GM12891 (cell line): ENCODE measurements around the gene CTDSPL.

Experiments
- PAX5 ChIP-seq: IDR thresholded peaks from 2 replicates; pipeline ENCODE4 v1.6.1; 2011; ENCODE audit warnings: low read length, moderate library complexity, mild to moderate bottlenecking; ENCODE audit not compliant: insufficient read depth, severe bottlenecking
- POLR2A ChIP-seq: IDR thresholded peaks from 2 replicates; pipeline ENCODE4 v1.6.1; 2011; ENCODE audit warnings: low read depth, low read length, control low read depth
- POLR2AphosphoS5 ChIP-seq: IDR thresholded peaks from 2 replicates; pipeline ENCODE4 v1.6.1; 2011; ENCODE audit warnings: low read depth, low read length, control low read depth
- POU2F2 ChIP-seq: IDR thresholded peaks from 2 replicates; pipeline ENCODE4 v1.6.1; 2011; ENCODE audit warnings: low read depth, mild to moderate bottlenecking, control low read depth, low read length, moderate library complexity
- SPI1 ChIP-seq: IDR thresholded peaks from 2 replicates; pipeline ENCODE4 v1.6.1; 2011; ENCODE audit warnings: low read depth, low read length, control low read depth
- TAF1 ChIP-seq: IDR thresholded peaks from 2 replicates; pipeline ENCODE4 v1.6.1; 2011; ENCODE audit warnings: low read depth, low read length, control low read depth

DNA sequence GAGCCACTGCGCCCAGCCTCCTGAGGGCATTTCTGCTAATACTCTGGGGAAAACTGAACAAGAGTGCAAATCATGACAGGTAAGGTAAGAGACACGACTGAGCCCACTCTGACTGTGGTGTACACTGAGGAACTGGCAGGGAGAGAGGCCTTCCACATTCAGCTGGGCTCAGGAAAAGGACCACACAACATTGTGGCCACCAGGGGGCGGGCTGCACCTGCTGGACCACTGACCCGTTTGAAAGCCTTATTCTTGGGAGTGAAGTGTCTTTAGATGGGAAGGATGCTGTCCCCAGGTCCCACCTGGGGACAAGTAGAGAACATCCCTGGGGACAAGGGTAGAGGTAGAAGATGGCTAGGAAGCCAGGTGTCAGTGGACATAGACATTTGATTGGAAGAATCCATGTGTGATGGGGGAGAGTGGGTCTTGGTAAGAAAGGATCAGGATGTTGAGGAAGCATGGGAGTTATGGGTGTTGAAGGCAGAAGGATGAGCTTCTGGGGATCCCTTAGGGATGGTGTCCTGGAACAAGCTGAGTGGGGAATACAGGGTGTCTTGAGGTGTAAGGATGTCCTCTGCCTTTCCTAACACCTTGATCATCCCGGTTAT is 6.2 kb upstream of the CTDSPL start:
- TF ChIP-seq TAF1, result no peak
- no peak for TF ChIP-seq POLR2A
- no peak for TF ChIP-seq POLR2AphosphoS5
- no peak for TF ChIP-seq POU2F2
- TF ChIP-seq SPI1, result no peak
- TF ChIP-seq PAX5, result no peak
